Stimulated activated CD8-positive, alpha-beta memory T cell treated with anti-CD3 and anti-CD28 coated beads, Interleukin-7, amount 100 ng/mL, for 1 hour (primary cell): ENCODE data around the gene DGCR2.
A peak's percentile ranks its signal among the peaks of the same experiment; 100 is the strongest.

ENCODE experiments used
- DNase-seq, 2 donors: peaks; one replicate each; pipeline ENCODE4 v3.0.0-alpha.2; 2020; ENCODE audit warnings: low read depth in 2 of 2

The DGCR2 gene

DNA sequence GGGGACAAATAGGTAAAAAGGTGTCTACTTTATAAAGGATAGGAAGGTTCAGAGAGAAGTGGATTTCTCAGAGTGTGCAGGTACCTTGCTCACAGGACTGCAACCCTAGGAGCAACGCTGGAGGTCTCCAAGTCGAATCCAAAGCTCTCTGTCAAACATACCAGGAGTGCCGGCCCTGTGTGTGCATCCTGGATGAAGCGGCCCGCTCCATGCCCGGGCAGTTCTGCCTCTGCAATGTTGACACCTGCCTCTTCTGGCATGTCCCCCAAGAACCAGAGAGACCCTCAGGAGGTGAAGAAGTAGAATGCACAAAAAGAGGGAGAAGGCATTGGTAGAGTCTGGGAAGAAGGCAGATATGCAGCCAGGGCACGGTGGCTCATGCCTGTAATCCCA lies 5.8 kb upstream of the DGCR2 start:
- no peak for DNase-seq

DNA sequence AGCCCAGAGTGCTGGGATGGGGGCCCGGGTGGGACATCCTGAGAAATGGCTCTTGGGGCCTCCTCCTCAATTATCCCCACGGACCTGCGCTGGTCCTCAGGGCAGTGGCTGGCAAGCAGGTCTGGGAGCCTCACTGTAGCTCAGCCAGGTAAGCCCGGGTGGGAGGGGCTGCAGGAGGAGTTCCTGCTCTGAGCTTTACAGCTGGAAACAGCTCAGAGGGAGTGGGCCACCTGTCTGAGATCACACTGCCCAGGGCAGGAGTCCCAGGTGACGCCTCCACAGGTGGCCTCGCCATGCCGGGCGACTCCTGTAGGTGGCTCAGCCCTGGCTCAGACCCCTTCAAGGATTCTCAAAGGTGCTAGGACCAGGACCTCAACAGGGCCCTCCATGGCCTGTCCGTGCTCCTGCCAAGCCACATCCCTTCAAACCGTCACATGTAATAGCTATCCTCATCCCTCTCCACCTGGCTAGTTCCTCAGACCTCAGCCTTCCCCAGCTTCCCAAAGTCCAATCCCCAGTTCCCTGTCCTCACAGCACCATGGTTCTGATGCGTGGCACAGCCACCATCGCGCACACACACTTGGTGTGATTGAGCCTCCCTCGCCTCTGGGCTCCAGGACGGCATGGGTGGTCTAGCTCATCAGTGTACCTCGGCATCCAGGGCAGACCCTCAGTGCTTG lies 5.3 kb upstream of the DGCR2 start:
- no peak for DNase-seq

DNA sequence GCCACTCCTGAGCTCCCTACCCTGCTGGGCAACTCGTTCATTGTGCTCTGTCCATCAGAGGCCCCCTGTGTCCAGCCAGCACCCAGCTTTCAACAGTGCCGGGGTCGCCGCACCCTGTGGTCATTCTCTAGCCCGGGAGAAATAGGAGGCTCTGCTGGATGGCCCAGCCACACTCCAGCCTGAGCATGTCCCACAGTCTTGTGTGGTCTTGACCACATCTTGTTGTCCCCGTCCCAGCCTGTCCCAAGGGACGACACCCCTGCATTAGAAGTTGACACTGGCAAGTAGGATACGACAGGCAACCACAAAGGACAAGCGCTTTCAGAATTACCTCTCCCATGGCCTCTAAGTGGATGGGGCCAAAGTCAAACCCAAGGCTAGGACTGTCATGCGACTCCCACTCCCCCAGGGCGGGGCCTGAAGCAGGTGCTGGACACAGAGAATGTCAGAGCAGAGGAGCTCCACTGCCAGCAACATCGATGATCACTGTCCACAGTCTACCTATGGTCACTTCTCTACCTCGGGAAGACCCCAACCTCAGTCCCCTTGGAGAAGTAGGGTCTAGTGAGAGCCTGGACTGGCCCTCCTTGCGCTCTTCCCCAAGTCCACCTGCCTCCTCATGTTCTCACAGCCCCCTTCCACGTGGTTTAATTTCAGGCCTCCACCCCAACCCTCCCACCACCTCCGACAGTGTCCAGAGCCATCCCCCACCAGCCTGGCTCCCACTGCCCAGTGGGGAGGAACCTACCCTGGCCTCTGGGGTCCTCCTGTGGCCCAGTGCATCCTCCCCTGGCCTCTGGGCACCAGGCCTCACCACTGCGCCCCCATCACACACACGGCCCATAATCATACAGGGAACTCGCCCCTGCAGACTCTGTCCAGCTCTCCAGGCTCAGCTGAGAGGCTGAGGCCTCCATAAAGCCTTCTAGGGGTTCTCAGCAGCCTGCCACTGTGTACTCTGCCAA lies 4.4 kb upstream of the DGCR2 start:
- no peak for DNase-seq

DNA sequence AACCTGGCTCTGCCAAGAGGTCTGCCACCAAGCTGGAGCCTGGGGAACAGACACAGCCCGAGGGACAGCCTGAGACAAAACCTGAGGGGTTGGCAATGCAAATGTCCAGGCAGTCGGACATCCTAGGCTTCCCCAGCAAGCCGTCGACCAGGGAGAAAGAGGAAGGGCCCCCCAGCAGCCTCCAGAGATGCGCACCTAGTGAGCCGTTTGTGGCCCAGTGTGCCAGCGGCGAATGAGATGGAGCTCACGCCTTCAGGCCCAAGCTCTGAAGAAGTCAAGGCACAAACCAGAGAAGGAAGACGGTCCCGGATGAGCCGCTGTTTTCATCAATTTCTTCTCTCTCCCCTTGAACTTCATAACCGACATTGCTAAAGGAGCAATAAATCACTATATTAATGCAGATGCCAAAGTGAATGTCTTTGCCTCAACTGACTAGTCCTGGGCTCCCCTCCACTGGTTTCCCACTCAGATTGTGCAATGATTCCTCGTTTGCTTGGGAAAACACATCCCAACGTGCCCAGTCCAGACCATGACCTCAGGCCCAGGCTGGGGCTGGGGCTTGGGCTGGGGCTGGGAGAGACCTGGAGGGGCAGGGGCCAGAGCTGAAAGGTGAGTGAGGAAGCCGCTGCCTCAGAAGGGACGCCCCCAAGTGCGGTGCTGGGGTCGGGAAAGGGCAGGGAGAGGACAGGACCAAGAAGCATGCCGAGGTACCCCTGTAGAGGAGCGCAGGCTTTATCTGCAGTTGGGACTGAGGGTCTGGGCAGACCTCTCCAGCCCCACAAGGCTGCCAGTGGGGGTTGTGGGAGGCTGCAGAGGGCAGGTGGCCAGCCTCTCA lies 3.5 kb upstream of the DGCR2 start:
- DNase-seq, result no peak

DNA sequence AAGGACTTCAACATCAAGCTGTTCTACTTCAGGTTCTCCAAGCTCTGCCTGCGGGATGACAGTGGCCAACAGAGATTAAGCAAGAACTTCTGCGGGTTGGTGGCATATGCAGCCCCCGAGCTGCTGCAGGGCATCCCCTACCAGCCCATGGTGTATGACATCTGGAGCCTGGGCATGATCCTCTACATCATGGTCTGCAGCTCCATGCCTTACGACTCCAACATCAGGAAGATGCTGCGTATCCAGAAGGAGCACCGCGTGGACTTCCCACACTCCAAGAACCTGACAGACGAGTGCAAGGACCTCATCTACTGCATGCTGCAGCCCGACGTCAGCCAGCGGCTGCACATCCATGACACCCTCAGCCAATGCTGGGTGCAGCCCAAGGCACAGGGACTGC lies 2.8 kb upstream of the DGCR2 start:
- no peak for DNase-seq

DNA sequence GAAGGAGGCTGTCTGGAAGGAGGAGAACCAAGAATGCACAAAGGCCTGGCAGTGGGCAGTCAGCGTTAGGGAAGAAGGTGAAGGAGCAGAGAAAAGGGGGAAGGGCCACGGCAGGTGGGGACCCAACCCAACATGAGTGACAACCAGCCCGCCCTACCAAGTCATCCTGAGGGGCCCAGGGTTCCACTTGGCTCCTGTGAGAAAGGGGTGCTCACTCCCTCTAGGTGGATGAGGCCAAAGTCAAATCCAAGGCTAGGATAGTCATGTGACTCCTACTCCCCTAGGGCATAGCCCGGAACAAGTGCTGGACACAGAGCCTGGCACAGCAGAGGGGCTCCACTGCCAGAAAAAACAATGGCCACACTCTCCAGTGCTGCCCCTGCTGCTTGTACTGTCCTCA lies 2.2 kb upstream of the DGCR2 start:
- no peak for DNase-seq

DNA sequence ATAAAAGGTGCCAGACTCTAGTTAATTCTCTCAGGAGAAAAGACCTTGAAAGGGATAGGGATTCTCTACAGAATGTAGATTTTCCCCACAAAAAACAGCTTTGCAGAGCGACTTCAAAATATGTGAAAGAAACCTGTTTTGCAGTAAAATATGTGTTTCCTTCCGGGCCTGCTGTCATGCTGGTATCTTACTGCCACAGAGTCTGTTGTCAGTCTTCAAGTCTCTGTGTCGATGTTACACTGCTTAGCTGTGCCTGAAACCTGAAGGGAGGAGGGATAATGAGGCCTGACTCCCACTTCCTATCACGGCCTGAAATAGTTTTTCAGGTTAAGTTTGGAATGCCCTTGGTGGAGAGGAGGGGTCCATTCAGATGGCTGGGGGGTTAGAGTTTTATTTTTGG lies 1.7 kb upstream of the DGCR2 start:
- DNase-seq, result no peak

DNA sequence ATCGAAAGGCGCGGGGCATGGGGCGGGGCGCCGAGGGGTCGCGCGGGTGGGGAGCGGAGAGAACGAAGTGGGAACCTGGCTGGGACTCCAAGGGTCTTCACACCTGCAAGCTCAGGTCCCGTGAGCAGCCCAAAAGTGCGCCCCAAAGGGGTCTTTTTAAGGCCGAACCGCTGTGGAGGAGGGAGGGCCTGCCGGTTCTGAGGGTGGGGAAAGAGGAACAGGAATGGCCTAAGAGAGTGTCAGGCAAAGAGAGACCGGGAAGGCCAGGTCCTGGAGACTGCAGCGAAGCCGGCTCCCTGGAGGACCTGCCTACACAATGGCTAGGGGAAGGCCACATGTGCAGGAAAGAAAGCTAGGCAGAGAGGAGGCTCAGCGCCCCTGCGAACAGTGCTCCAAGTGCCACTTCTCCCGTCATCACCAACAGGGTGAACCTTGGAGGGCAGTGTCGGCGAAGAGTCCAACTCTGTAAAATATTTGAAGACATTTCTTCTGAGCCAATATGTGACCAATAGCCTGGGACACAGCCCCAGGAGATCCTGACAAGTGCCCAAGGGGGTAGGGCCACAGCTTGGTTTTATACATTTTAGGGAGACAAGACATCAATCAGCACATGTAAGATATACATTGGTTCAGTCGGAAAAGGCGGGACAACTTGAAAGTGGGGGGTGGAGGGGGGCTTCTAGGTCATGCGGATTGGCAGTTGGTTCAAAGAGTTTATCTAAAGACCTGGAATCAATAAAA lies 710 bp upstream of the DGCR2 start:
- DNase-seq, result no peak

DNA sequence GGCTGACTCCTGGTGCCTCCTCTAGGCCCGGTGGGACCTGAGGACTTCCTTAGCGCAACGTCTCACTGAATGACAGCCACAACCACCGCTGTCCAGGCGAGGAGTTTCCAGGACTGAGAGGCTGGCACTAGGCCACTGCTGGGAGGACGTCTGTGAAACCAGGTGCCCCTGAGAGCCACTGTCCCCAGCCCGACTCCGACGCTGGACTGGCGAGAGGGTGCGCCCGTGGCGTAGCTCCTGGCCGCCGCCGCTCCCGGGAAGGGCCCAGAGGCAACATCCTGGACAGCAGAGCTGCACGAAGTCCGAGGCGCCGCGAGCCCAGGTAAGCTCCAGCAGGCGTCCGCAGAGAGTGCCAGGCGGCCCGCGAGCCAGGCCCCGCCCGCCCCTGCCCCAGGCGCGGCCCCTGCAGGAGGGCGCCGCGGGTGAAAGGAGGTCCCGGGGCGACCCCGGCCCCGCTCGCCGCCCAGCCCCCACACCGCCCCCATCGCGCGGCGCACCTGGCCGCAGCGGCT lies 525 bp downstream of the DGCR2 start:
- DNase-seq, result no peak

DNA sequence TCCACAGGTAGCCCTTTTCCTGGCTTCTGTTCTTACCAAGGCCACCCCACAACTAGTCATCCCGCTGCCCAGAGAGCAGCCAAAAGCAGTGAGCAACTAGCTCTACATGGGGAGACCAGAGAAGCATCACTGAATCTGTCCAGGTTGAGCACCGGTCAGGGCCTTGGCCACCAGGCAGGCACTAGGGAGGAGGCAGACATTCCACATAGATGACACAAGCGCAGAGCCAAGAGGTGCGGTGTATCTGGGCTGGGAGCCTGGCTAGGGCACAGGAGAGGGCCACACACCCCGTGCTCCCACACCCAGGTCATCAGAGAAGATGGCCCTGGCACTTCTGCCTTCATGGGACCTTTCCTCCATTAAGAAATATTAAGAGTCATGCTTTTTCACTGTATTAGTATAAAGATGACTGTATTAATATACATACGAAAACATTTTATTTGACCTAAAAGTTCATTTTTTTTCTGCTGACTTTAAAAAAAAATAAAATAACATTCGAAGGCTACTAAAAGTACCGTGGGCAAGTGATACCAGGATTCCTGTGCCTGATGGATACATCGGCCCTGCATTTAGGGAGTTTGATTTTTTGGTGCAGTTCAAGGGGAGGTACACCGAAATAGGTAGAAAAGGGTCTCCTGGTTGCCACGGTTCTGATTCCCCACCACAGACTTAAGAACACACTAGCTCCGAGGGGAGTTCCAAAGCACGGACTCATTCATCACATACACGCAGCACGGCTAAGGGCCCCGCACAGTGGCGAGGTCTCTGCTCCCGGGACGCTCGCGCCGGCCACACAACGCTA lies 1.2 kb downstream of the DGCR2 start:
- DNase-seq, result peak in 1 of 2 donors; percentile 4

DNA sequence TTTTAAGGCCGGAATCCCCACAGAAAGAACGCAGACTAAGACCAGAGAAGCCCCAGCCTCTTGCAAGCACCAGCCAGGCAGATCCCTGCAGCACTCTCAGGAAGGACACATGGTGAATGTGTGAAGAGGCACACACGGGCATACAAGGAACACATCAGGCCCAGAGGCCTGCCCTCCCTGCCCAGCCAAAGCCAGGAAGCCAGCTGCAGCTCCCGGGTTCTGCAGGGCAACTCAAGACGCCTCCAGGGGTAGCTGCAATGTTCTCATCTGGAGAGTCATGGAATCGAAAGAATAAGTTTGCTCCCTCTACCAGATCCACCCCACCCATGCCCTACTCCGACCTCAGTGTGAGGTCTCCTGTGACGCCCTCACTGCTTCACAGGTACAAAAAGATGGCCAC lies 2.3 kb downstream of the DGCR2 start:
- no peak for DNase-seq

DNA sequence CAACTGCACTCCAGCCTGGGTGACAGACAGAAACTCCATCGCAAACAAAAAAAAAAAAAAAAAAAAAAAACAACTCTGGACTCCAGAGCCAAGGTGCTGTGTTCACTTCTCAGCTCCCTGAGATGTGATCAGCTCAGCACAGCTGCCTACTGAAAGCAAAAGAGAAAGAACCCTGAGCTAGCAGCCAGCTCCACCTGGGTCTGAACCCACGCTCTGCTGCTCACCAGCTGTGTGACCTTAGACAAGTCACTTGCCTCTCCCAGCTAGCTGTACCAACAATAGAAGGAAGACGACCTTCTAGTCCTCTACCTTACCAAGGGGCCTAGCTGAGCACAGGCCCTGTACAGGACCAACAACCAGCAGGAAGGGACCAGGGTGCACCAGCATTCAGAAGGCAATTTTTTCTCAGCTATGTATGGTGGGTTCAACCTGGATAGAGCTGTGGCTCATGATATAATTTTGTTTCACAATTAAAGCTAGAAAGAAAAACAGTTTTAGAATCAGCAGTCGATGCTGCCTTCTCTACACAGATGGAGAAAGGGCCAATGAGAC lies 3.8 kb downstream of the DGCR2 start:
- DNase-seq, result no peak

DNA sequence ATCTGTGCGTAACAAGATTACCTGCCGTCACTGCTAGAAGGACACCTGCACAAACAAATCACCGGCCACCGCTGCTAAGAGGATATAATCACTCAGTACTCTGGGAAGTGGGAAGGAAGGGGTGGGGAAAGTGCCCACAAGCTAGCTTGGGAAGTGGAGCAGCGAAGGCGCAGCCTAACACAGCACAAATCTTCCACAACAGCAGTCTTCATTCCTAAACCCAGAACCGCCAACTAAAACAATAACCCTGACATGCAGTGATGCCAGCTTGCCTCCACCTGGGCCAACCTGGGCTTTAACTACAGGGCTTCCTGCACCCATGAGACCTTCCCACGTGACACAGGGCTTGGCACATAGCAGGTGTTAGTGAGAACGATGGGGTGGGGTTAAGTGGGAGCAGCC lies 5.1 kb downstream of the DGCR2 start:
- no peak for DNase-seq

DNA sequence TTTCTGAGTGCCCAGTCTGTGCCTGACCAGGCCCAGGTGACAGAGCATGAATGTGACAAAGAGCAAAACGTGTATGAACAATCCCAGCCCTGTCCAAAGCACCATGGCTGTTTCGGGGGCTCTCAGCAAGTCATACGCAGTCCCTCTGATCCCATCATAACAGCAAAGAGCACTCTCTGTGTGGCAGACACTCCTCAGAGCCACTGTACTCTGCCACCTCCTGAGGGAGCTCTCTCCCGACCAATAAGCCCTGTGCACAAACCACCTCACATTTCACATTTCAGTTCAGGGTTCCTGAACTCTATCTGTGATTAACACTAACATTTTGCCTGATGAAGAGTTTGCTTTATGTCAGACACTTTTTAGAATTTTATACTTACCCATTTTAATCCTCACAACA lies 6.6 kb downstream of the DGCR2 start:
- no peak for DNase-seq

DNA sequence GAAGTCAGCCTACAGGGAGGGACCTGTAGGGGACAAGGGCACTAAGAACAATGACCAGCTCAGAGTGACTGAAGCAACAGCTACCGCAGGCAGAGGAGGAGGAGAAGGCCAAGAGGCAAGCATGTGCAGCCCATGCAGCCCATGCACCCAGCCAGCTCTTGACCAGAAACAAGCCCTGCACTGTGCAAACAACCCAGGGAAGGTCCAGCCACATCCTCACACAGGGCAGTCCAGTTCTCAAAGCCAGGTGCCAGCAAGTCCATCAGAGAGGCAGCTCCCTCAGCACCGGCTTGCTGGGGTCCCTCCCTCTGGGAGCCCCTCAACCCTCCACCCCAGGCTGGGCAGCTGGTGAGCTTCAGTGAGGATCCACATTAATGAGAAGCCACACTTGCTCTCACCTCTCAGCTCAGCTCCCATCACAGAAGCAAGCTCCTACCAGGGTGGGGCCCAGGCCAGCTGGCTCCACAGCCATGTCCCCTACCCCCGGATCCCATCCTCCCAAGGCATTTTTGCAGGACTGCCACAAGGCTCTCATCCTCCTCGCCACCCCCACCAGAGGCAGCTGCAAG lies 7.1 kb downstream of the DGCR2 start:
- no peak for DNase-seq

DNA sequence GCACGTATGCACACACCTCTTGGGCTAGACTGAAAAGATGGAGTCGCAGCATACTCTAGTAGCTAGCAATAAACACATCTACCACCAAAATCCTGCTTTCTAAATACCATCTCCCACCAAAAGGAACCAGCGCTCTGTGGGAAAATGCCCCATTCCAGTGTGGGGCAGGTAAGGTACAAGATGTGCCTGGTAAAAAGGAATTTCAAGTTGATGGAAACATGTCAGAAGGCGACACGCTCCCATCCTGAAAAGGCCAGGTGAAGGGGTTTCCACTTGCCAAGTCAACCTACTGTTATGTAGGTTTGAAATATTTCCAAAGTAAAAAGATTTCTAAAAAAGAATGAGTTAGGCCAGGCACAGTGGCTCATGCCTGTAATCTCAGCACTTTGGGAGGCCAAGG lies 8.8 kb downstream of the DGCR2 start:
- DNase-seq, result no peak

DNA sequence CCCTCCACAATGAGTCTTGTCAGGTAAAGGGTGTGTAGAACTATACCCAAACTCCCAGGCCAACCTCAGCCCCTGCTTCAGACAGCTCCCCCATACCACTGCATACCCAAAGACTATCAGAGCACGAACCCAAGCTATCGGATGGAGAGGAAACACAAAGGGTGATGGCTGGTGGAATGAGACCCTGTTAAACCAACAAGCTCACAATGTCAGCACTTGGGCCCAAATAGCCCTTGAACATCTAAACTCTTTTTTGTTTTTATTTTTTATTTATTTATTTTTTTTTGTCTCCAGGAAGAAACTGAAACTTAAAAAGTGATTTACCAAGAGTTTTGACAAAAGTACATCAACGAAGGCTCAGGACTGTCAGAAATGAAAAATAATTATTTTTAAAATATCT lies 10.6 kb downstream of the DGCR2 start:
- no peak for DNase-seq

DNA sequence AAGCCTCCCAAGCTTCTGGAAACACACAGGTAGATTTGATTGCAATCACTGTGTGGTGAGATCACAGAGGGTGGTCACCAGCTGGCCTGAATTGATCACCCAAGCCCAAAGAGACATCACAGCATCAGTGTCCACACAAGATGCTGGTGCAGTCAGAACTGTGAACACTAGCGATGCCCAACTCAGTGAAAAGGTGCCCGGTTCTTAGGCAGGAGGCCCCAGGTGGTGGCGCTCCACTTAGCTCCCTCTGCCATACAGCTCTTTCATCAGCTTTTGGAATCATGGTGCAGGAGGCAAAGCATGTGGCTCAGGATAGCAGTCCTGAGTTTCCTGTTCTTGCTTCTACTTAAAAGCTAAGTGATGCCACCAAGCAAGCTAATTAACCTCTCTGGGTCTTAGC lies 11.1 kb downstream of the DGCR2 start:
- no peak for DNase-seq

DNA sequence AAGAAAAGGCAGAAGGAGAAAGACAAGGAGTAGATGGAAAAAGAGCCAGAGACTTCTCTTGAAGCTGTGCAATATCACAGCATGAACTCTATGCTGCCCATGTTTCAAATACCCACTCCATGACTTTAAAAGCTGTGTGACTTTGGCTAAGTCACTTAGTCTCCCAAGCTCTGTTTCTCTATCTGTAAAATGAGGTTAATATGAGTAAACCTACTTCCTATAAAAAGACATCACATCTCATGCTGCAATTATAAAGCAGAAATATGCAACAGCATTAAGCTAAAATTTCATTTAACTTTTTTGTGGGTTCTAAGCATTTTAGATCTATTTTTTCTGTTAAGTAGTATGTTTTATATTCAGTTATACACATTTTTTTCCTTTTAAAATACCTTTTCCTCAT lies 11.6 kb downstream of the DGCR2 start:
- no peak for DNase-seq

DNA sequence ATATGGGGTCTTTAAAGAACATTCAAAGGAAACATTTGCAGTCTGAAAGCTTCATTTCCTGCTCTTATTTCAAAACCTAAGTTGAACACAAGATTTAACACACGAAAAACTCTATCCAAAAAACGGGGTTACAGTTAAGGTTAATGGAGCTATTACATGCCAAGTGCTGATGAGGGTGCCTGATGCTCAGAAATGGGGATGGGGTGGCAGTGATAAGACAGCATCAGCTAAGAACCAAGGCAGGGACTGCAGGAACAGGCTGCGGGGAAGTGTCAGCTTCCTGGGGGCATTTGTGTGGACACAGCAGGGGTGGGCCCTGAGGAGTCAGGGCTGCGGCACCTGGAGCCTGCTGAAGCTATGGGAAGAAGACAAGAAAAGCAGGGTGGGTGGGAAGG lies 12.2 kb downstream of the DGCR2 start:
- no peak for DNase-seq
